Ovary (tissue), 3 donors: ENCODE results near the gene PPP2R2B.

Source experiments
- CTCF ChIP-seq, 3 donors: fragments of 450-650 bp in 2 of 3; fragments of 200-600 bp in 1 of 3; IDR thresholded peaks; one replicate each; pipeline versions ENCODE4 v1.5.1 to v1.8.0; 2016 to 2022; ENCODE audit warnings: antibody characterized with exemption in 3 of 3, mild to moderate bottlenecking in 1 of 3
- EP300 ChIP-seq: sonication (generic); formaldehyde crosslinking; IDR thresholded peaks from one replicate; pipeline ENCODE4 v1.6.1; 2017; ENCODE audit warnings: antibody characterized with exemption
- POLR2A ChIP-seq: fragments of 450-650 bp; IDR thresholded peaks from one replicate; pipeline ENCODE4 v1.6.1; 2017; ENCODE audit warnings: antibody characterized with exemption, mild to moderate bottlenecking, moderate library complexity
- donor health status: DM: no; HTN: no; CAD: no.

DNA sequence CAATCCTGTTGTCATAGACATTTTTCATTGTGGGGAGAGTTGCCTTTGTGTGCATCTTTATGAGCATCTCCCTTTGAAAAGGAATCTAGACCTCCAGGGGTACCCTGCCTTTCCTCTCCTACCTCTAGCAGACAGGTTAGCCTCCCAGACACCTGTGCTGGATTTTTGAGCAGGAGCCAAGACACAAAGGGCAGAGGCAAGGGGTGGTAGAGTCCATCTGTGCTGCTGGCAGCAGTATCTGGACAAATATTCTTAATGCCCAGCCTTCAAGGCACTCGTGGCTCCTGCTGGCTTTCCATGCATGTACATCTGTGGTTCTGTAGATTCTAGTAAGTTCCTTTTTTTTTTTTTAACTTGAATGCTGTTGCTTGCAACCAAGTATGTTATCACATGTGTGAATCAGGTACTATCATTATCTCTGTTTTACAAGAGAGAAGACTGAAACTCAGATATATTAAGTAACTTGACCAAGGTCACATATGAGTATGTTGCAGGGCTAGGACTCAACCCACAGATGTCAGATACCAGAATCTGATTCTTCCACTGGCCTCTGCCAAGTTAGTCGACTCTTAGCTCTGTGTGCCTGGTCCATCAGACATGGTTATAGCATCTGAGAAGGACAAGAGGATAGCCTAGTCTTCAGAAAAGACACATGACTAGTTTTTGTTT is 329.6 kb downstream of the PPP2R2B start:
- TF ChIP-seq POLR2A (no peak), CTCF (IDR thresholded peaks at IDR 0.05) (no peak), EP300 (no peak)
